HepG2 (cell line): Measurements from ENCODE around the gene VWA5B1. TPM values are rescaled to one million over a fixed set of nuclear protein-coding genes. Genes with fewer than 3 reads are reported as not detected.

Experiments used
- ATAC-seq: fragments of 200-7000 bp; cut with Tn5 transposase; 3 replicates; pipeline ENCODE4 v1.9.1; 2020; ENCODE audit warnings: mild to moderate bottlenecking, moderate library complexity
- BruUV-seq: library from RNA; stranded (reverse); fragments of 400-500 nt; replicated peaks from 2 replicates; lab custom pipeline; 2021; lab: Mats Ljungman, UMichigan
- CTCF ChIA-PET: fragments of 300-600 bp; formaldehyde crosslinking; extraction: SDS; loops from one replicate; lab custom pipeline; 2021; ENCODE audit warnings: low total read pairs, inconsistent platforms, low intra/inter-chr PET ratio; lab: Yijun Ruan, JAX
- POLR2A ChIA-PET: fragments of 350-600 bp; sonication (Branson Sonifier 250); formaldehyde crosslinking; loops from one replicate; lab custom pipeline; 2020; ENCODE audit warnings: antibody characterized with exemption, inconsistent platforms; lab: Yijun Ruan, JAX
- DNase-seq: peaks from one replicate; pipeline ENCODE4 v3.0.0-alpha.2; 2015; ENCODE audit warnings: low spot score
- FAIRE-seq: peaks from 3 replicates; lab custom pipeline; 2011; peaks lifted over from hg19 to GRCh38; lab: Jason Lieb, UNC
- H2AFZ ChIP-seq: one replicate; pipeline ENCODE4 v1.6.1; 2011; ENCODE audit warnings: low read length, inconsistent platforms
- H3K27ac ChIP-seq: fragments of 300-600 bp; 3 replicates; pipeline ENCODE4 v1.8.0; 2011; ENCODE audit warnings: mixed run types, mild to moderate bottlenecking, mixed read lengths, low read length, inconsistent platforms; ENCODE audit not compliant: insufficient read depth; ENCODE audit errors: extremely low read length
- H3K27me3 ChIP-seq, 2 experiments: fragments of 200-600 bp in 1 of 2; 2 replicates in 1 of 2; 3 replicates in 1 of 2; pipeline versions ENCODE4 v1.6.0 to v1.8.0; 2011; ENCODE audit warnings: low read length in 2 of 2, mild to moderate bottlenecking in 2 of 2, moderate library complexity in 2 of 2, inconsistent platforms in 1 of 2; ENCODE audit not compliant: insufficient read depth in 2 of 2, control insufficient read depth in 1 of 2
- H3K36me3 ChIP-seq, 2 experiments: fragments of 200-600 bp in 1 of 2; replicated peaks in 1 of 2; 2 replicates in 1 of 2; 3 replicates in 1 of 2; pipeline versions ENCODE4 v1.5.1 to v1.8.0; 2011; ENCODE audit warnings: low read length in 2 of 2, inconsistent platforms in 1 of 2; ENCODE audit not compliant: insufficient read depth in 2 of 2, control insufficient read depth in 1 of 2
- H3K4me1 ChIP-seq: 2 replicates; pipeline ENCODE4 v1.5.1; 2012; ENCODE audit warnings: low read length, inconsistent platforms; ENCODE audit not compliant: insufficient read depth
- H3K4me2 ChIP-seq: 2 replicates; pipeline ENCODE4 v1.6.0; 2011; ENCODE audit warnings: low read depth, low read length, inconsistent platforms
- H3K4me3 ChIP-seq, 3 experiments: fragments of 200-600 bp in 1 of 3; sonication (generic), shearing (Covaris generic) in 1 of 3; replicated peaks in 1 of 3; 2 replicates each; pipeline ENCODE4 v1.5.1; 2011 to 2016; ENCODE audit warnings: low read length in 3 of 3, inconsistent platforms in 2 of 3, low read depth in 2 of 3, mild to moderate bottlenecking in 2 of 3, control low read depth in 1 of 3, mixed read lengths in 1 of 3; ENCODE audit not compliant: insufficient read depth in 1 of 3
- H3K79me2 ChIP-seq: one replicate; pipeline ENCODE4 v1.6.1; 2011; ENCODE audit warnings: low read length, inconsistent platforms; ENCODE audit not compliant: insufficient read depth
- H3K9ac ChIP-seq: 2 replicates; pipeline ENCODE4 v1.6.0; 2011; ENCODE audit warnings: mild to moderate bottlenecking, low read depth, low read length, inconsistent platforms; ENCODE audit not compliant: insufficient read depth
- H3K9me3 ChIP-seq: 2 replicates; pipeline ENCODE4 v1.5.1; 2012; ENCODE audit warnings: mild to moderate bottlenecking, low read length
- H4K20me1 ChIP-seq: 2 replicates; pipeline ENCODE4 v1.6.0; 2011; ENCODE audit warnings: inconsistent platforms, mild to moderate bottlenecking, low read length, moderate library complexity; ENCODE audit not compliant: insufficient read depth
- ATM ChIP-seq: fragments of 450-650 bp; IDR thresholded peaks from 2 replicates; pipeline ENCODE4 v1.7.1; 2017; ENCODE audit warnings: mild to moderate bottlenecking, borderline replicate concordance
- CENPT ChIP-seq: sonication (generic); formaldehyde crosslinking; IDR thresholded peaks from 2 replicates; pipeline ENCODE4 v1.8.0; 2022; ENCODE audit warnings: low read depth, mild to moderate bottlenecking, moderate library complexity, missing genetic modification reagents
- CHCHD3 ChIP-seq: sonication (generic); formaldehyde crosslinking; IDR thresholded peaks from 2 replicates; pipeline ENCODE4 v1.8.0; 2022; ENCODE audit warnings: mild to moderate bottlenecking, missing genetic modification reagents, moderate library complexity
- GLMP ChIP-seq: sonication (generic); formaldehyde crosslinking; IDR thresholded peaks from 2 replicates; pipeline ENCODE4 v1.9.0; 2021; ENCODE audit warnings: missing genetic modification reagents, mild to moderate bottlenecking, borderline replicate concordance
- KLF15 ChIP-seq: sonication (generic); formaldehyde crosslinking; IDR thresholded peaks from 2 replicates; pipeline ENCODE4 v1.8.1; 2023; ENCODE audit warnings: borderline replicate concordance, mild to moderate bottlenecking, inconsistent platforms, missing genetic modification reagents, mixed read lengths
- NFIB ChIP-seq: sonication (generic); formaldehyde crosslinking; IDR thresholded peaks from 2 replicates; pipeline ENCODE4 v1.9.0; 2021; ENCODE audit warnings: missing genetic modification reagents, mild to moderate bottlenecking, borderline replicate concordance
- NFIC ChIP-seq: IDR thresholded peaks from 2 replicates; pipeline ENCODE4 v1.6.1; 2012; ENCODE audit warnings: mild to moderate bottlenecking, low read length, inconsistent platforms
- POLR2AphosphoS2 ChIP-seq: IDR thresholded peaks from 2 replicates; pipeline ENCODE4 v1.6.1; 2011; ENCODE audit warnings: low read depth, low read length, improper control_type of control experiment
- RARA ChIP-seq: IDR thresholded peaks from 2 replicates; pipeline ENCODE4 v1.6.1; 2016; ENCODE audit warnings: missing genetic modification reagents, missing compliant biosample characterization
- THAP8 ChIP-seq: sonication (generic); formaldehyde crosslinking; IDR thresholded peaks from 2 replicates; pipeline ENCODE4 v1.5.1; 2020; ENCODE audit warnings: missing genetic modification reagents, mild to moderate bottlenecking, borderline replicate concordance
- ZKSCAN5 ChIP-seq: sonication (generic); formaldehyde crosslinking; IDR thresholded peaks from 2 replicates; pipeline ENCODE4 v1.5.1; 2020; ENCODE audit warnings: mild to moderate bottlenecking, missing genetic modification reagents
- ZNF256 ChIP-seq: sonication (generic); formaldehyde crosslinking; conservative IDR thresholded peaks from 2 replicates; pipeline ENCODE4 v1.4.0; 2020; ENCODE audit warnings: missing genetic modification reagents
- ZNF329 ChIP-seq: sonication (generic); formaldehyde crosslinking; IDR thresholded peaks from 2 replicates; pipeline ENCODE4 v1.9.0; 2021; ENCODE audit warnings: low read depth, mild to moderate bottlenecking, missing genetic modification reagents
- WGBS: methylation state at CpG from one replicate; pipeline ENCODE4 v1.1.6; 2017; ENCODE audit warnings: low lambda C conversion rate; 5-methylcytosine and 5-hydroxymethylcytosine counted together
- in situ Hi-C: cut with HindIII; loops from 2 replicates; pipeline ENCODE4 v1.10.0; 2017; ENCODE audit warnings: low pct_unique_long_range_greater_than_20kb; ENCODE audit not compliant: extremely low pct_ligation_motif_present
- intact Hi-C: fragments of 100-400 bp; cut with micrococcal nuclease; formaldehyde crosslinking; loops from one replicate; pipeline ENCODE4 v1.10.0; 2022; ENCODE audit not compliant: unreplicated experiment
- polyA plus RNA-seq, 8 experiments: library from polyadenylated mRNA; depleted of rRNA in 3 of 8; stranded (reverse) in 7 of 8; unstranded in 1 of 8; fragments of >200 nt; fragmentation: Illumina TruSeq in 4 of 8; extraction: Trizol in 4 of 8; gene quantifications; 2 replicates each; pipeline versions ENCODE4 v1.2.1 to v1.2.3, GENCODE V29; 2011 to 2016; ENCODE audit warnings: low read depth in 4 of 8, missing spikeins in 1 of 8, mixed read lengths in 1 of 8; ENCODE audit not compliant: insufficient read depth in 1 of 8
- total RNA-seq, 5 experiments: library from RNA; depleted of rRNA; stranded (reverse); fragments of >200 nt; fragmentation: Illumina TruSeq; extraction: Trizol; gene quantifications; 2 replicates each; pipeline ENCODE4 v1.2.3, GENCODE V29; 2016; ENCODE audit warnings: low read depth in 1 of 5
- TF ChIP-seq, protein P1 (sequence below): sonication (generic); formaldehyde crosslinking; IDR thresholded peaks from 2 replicates; pipeline ENCODE4 v1.4.0; 2020; ENCODE audit warnings: missing genetic modification reagents
- TF ChIP-seq, protein P2 (sequence below): sonication (generic); formaldehyde crosslinking; IDR thresholded peaks from 2 replicates; pipeline ENCODE4 v1.4.0; 2020; ENCODE audit warnings: missing genetic modification reagents

The VWA5B1 gene
- total and polyA plus RNA-seq, 2 of the 13 experiments (the other 11 are each of a cell fraction or from before 2014, with no cell fraction given) = not detected

DNA sequence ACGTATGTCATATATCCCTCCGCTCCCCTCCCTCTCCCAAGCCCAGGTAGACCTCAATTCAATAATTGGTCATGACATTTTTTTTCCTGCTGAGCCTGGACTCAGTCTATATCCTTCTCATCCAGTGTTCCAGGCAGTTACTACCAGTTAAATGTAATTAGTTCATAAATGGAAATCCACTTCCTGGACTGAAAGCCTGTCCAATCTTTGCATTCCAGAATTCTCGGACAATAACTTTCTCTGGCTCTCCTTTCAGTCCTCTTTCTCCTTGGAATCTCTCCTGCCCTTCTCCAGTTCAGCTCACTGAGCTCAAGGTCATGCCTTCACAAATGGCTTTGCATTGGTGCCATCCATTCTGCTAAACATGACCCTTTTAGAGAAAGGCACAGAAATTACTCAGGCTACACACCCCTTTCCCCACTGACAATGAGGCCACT is 34.8 kb downstream of the VWA5B1 start:
- H3K27ac ChIP-seq = no peak overlapping the region
- peaks cover 8 to 52% of the 10 kb centered on the region in 2 experiments for H3K27me3 ChIP-seq
- H4K20me1 ChIP-seq = no peaks in the 10 kb centered on the region
- no peaks in the 10 kb centered on the region for H3K36me3 ChIP-seq
- POLR2A ChIA-PET = no interaction called here
- no peak overlapping the region for H3K4me3 ChIP-seq
- no peaks in the 10 kb centered on the region for H3K79me2 ChIP-seq
- no peaks in the 10 kb centered on the region for H3K4me1 ChIP-seq
- intact Hi-C loops = no loop called here
- H2AFZ ChIP-seq = no peak overlapping the region
- DNase-seq (no peak), ATAC-seq (no peak), FAIRE-seq (no peak)
- in situ Hi-C loops = no loop called here
- 0% methylated on average over 3 of the region's 3 CpGs for WGBS
- CTCF ChIA-PET = no interaction called here
- BruUV-seq = no TSS peak
- no peaks in the 10 kb centered on the region for H3K9me3 ChIP-seq
- H3K9ac ChIP-seq = no peak overlapping the region
- TF ChIP-seq GLMP (CRISPR knock-in tag) = no peak
- no peak for TF ChIP-seq ATM
- no peak for TF ChIP-seq RARA (CRISPR knock-in tag)
- no peak for TF ChIP-seq CHCHD3
- no peak for TF ChIP-seq NFIB (CRISPR knock-in tag)
- TF ChIP-seq CENPT (CRISPR knock-in tag) = no peak
- TF ChIP-seq, protein P1, sequence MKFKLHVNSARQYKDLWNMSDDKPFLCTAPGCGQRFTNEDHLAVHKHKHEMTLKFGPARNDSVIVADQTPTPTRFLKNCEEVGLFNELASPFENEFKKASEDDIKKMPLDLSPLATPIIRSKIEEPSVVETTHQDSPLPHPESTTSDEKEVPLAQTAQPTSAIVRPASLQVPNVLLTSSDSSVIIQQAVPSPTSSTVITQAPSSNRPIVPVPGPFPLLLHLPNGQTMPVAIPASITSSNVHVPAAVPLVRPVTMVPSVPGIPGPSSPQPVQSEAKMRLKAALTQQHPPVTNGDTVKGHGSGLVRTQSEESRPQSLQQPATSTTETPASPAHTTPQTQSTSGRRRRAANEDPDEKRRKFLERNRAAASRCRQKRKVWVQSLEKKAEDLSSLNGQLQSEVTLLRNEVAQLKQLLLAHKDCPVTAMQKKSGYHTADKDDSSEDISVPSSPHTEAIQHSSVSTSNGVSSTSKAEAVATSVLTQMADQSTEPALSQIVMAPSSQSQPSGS (CRISPR knock-in tag) = no peak
- no peak for TF ChIP-seq THAP8
- no peak for TF ChIP-seq POLR2AphosphoS2
- TF ChIP-seq ZNF329 = no peak
- no peak for TF ChIP-seq NFIC
- no peak for TF ChIP-seq ZKSCAN5 (CRISPR knock-in tag)
- TF ChIP-seq KLF15 (CRISPR knock-in tag) = no peak
- no peak for TF ChIP-seq ZNF256
- TF ChIP-seq, protein P2, sequence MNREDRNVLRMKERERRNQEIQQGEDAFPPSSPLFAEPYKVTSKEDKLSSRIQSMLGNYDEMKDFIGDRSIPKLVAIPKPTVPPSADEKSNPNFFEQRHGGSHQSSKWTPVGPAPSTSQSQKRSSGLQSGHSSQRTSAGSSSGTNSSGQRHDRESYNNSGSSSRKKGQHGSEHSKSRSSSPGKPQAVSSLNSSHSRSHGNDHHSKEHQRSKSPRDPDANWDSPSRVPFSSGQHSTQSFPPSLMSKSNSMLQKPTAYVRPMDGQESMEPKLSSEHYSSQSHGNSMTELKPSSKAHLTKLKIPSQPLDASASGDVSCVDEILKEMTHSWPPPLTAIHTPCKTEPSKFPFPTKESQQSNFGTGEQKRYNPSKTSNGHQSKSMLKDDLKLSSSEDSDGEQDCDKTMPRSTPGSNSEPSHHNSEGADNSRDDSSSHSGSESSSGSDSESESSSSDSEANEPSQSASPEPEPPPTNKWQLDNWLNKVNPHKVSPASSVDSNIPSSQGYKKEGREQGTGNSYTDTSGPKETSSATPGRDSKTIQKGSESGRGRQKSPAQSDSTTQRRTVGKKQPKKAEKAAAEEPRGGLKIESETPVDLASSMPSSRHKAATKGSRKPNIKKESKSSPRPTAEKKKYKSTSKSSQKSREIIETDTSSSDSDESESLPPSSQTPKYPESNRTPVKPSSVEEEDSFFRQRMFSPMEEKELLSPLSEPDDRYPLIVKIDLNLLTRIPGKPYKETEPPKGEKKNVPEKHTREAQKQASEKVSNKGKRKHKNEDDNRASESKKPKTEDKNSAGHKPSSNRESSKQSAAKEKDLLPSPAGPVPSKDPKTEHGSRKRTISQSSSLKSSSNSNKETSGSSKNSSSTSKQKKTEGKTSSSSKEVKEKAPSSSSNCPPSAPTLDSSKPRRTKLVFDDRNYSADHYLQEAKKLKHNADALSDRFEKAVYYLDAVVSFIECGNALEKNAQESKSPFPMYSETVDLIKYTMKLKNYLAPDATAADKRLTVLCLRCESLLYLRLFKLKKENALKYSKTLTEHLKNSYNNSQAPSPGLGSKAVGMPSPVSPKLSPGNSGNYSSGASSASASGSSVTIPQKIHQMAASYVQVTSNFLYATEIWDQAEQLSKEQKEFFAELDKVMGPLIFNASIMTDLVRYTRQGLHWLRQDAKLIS (CRISPR knock-in tag) = no peak
- no peak overlapping the region for H3K4me2 ChIP-seq
